Posterior vena cava (tissue), 2 donors: ENCODE results near the gene RTL5. TPM values are rescaled to one million over a fixed set of nuclear protein-coding genes. Genes with fewer than 3 reads are reported as not detected.
"Not testable (repeated sequence)": the region's sequence is repeated elsewhere in the genome, so short reads cannot be mapped to it uniquely, and the experiment has no call there.

Source experiments
- DNase-seq: peaks from one replicate; pipeline ENCODE4 v3.0.0-alpha.2; 2020; ENCODE audit warnings: low spot score
- intact Hi-C, 2 donors: fragments of 100-400 bp; cut with DNase I; formaldehyde crosslinking; loops; one replicate each; pipeline versions ENCODE4 v1.14.1 to v1.14.2; 2022 to 2023
- long read RNA-seq, 2 donors: library from polyadenylated mRNA; unstranded; transcript quantifications; one replicate each; pipeline ENCODE4 v2.0.0, GENCODE V29; 2020 to 2021
- total RNA-seq, 2 donors: library from RNA; stranded (reverse); fragmentation: NEBNext Ultra II Directional; extraction: Animal tissue kit (Norgen Biotek cat#: 25700); gene quantifications; one replicate each; pipeline ENCODE4 v1.2.1, GENCODE V29; 2021
- donor health status: DM: yes; HTN: yes; CAD: no.
- donor health status: DM: yes; HTN: yes; CAD: no.

Gene RTL5
- total RNA-seq = 10 to 100 TPM in 1 of 2 donors, 1 to 10 TPM in 1; 8.9 to 10.7 TPM
- long read RNA-seq, donor 1, full-length matches to known transcripts = 7 of 7 reads
- long read RNA-seq, donor 1, partial matches to known transcripts = 0 of 7 reads
- long read RNA-seq, donor 1, other reads (novel, unspliced or antisense) = 0 of 7 reads
- long read RNA-seq, donor 2, full-length matches to known transcripts = 2 of 3 reads
- long read RNA-seq, donor 2, partial matches to known transcripts = 0 of 3 reads
- long read RNA-seq, donor 2, other reads (novel, unspliced or antisense) = 1 of 3 reads

GRCh38 chrX:72131317-72132294 lies at the start of gene RTL5:
TSS of gene RTL5 (minus strand) at chrX:72131915.
- intact Hi-C loops = no loop called here
- DNase-seq = peak; percentile 94

DNA sequence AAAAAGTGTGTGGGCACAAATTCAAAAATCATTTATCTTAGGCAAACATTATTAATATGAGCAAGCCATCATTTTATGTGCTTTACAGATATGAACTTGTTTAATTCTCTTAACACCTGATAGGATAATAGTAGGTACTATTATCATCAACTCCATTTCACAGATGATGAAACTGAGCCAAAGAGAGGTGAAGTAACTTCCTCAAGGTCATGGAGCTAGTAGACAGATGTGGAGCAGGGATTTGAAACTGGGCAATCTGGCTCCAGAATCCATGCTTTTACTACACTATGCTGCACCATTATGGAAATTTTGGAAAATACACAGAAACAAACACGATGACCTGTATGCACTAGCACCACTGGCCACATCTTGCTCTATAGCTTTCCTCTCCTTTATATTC lies 48.8 kb upstream of the RTL5 start:
- no peak for DNase-seq
- intact Hi-C loops = no loop called here

- intact Hi-C loops = no loop called here
- no peak for DNase-seq
Measured at GRCh38 chrX:72176981-72177380, 45.3 kb upstream of the RTL5 start.

DNA sequence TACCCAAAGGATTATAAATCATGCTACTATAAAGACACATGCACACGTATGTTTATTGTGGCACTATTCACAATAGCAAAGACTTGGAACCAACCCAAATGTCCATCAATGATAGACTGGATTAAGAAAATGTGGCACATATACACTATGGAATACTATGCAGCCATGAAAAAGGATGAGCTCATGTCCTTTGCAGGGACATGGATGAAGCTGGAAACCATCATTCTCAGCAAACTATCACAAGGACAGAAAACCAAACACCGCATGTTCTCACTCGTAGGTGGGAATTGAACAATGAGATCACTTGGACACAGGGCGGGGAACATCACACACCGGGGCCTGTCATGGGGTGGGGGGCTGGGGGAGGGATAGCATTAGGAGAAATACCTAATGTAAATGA lies 44.6 kb upstream of the RTL5 start:
- DNase-seq, intact Hi-C loops: not testable (repeated sequence)

DNA sequence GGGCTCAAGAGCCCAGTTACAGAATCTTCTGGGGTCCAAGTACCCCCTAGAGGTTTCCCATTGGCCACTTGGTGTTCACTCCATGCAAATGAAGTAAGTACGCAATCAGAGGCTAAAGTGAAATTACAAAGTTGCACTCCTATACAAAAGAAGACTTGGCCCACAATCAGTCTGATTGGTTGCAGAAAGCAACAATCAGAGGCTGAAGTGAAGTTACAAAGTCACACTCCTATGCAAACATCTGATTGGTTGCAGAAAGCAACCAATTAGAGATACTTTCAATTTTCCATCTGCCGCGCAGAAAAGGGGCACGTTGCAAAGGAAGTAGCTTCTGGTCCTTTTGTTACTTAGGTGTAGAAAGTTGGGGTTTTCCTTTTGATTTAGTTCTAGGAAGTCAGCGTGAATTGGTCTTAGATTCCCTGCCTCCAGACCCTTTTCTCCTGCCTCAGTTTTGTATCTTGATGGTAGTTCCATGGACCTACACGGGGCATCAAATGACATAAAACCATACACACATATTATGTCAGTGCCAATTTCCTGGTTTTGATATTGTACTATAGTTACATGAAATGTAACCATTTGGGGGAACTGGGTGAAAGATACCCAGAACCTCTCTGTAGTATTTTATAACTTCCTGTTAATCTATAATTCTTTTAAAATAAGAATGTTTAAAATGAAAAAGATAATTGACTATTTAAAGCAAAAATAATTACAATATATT lies 37.5 kb upstream of the RTL5 start:
- intact Hi-C loops = no loop called here
- DNase-seq = no peak

DNA sequence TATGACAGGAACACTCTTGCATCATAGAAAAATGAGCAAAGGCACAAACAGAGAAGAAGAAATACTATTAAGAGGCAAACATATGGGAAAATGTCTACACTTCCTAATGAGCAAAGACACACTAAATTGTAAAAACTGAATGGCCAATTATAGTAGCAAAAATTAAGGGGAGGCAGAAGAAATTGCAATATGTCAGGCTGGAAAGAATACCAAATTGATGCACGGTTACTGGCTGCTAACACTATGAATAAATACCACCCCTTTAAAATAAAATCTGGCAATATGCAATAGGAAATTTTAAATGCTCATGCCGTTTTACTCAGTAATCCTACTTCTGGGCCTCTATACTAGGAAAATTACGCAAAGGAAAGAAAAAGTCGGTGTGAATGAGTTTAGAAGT lies 33.8 kb upstream of the RTL5 start:
- intact Hi-C loops = no loop called here
- no peak for DNase-seq

- no peak for DNase-seq
- intact Hi-C loops = no loop called here
Measured at GRCh38 chrX:72159769-72160168, 28.1 kb upstream of the RTL5 start.

DNA sequence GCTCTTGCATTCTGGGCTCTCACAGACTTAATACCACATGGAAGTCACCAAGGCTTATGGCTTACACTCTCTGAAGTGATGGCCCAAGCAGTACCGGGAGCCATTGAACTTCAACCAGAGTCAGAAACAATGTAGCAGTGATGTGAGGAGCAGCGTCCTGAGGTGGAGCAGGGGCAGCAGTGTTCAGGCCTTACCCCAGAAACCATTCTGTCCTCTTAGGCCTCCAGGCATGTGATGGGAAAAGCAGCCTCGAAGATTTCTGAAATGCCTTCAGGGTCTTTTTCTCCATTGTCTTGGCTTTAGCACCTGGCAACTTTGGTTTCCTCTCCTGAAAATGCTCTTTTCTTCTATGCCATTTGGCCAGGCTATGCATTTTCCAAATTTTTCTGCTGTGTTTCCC lies 27.1 kb upstream of the RTL5 start:
- intact Hi-C loops = no loop called here
- no peak for DNase-seq

DNA sequence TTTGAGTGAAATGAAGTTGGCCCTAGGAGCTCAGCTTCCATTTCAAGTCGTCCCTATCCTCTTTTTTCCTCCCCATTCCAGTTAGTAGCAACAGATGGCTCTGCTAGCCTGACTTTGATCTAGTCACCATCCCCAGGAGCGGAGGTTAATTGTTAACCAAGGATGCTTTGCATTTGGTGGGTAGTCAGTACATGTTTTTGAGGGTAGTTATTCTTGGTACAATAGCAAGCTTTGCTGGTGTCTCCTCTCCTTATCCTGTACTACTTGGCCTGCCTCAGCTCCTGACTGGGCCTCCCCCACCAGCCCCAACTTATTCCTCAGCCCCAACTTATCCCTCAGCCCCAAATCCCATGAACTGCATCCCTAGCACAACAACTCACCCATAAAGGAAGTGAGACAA lies 14.8 kb upstream of the RTL5 start:
- intact Hi-C loops = no loop called here
- no peak for DNase-seq

GRCh38 chrX:72145181-72145580 lies 13.5 kb upstream of the RTL5 start:
- intact Hi-C loops = no loop called here
- DNase-seq = no peak

- no peak for DNase-seq
- intact Hi-C loops = no loop called here
Measured at GRCh38 chrX:72143609-72143907, 11.8 kb upstream of the RTL5 start.

DNA sequence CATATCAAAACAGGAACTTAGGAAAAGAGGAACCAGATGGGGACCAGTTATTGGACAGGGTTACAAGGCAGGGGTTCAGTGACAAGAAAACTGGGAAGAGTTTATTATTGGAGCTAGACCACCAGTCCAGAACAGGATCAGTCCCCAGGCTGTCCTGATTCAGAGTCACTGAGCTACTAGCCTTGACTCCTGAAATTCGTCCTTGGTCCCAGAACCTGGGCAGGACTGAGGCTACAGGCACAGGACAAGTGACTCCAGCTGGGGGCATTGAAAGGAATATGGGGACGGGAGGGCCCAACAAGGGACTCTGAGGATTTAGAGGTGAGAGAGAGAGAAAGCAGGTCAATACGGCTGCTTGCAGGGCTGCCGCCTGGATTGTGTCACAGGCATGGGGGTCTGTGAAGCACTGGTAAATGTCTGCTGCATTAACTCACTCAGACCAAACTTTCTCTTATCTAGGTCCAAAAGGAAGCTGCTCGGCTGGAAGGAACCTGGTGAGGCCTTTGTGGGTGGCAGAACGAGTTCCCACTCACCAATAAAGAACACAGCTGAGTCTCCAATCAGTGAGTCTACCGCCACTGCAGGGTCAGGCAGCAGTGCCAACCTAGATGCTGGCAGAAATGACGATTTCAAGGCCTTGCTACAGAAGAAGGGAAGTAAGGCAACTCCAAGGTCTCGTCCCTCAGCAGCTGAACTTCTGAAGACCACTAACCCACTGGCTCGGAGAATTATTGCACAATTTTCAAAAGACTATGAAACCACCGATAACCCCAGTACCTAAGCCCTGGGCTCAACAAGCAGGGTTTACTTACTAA lies 11.3 kb upstream of the RTL5 start:
- intact Hi-C loops = no loop called here
- no peak for DNase-seq

DNA sequence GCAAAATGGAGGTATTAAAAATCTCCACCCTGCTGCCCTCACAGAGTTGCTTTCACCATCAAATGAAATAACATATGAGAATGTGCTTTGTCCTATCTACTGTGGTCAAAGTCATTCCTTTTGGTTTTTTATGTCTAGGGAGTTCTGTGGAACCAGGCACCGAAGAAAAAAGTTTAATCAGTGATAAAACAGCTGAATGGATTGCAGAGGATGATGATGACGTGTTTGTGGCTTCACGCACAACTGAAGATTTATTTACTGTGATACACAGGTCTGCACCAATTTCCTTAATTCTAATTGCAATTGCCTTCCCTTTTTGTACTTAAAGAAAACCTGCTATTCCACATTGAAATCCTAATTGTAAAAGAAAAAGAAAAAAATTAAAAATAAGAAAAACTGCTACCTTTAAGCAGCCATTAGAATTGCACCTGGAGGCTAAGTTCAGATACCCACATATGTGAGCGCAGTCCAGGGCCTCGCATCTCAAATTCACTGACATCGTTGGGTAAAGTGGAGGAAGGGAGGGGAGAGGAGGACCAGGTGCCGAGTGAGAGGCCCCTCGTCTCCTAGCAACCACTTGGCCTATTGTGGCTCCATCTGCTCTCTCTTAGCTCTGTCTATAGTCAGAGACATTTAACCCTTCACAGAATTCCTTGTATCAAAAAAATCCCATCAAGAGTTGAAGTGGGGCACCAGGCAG lies 10.5 kb upstream of the RTL5 start:
- DNase-seq = no peak
- intact Hi-C loops = no loop called here

- DNase-seq = no peak
- intact Hi-C loops = no loop called here
Measured at GRCh38 chrX:72141372-72142004, 9.8 kb upstream of the RTL5 start.

DNA sequence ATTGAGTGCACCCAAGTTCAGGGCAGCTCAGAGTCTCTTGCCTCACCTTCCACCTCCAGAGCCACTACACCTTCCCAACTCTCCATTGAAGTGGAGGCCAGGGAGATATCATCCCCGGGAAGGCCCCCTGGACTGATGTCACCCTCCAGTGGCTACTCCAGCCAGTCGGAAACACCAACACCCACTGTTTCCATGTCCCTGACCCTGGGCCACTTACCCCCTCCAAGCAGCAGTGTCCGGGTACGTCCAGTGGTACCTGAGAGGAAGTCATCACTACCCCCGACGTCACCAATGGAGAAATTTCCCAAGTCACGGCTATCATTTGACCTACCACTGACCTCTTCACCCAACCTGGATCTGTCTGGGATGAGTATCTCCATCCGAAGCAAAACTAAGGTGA lies 7.8 kb upstream of the RTL5 start:
- intact Hi-C loops = no loop called here
- no peak for DNase-seq

GRCh38 chrX:72137846-72138495 lies 6.3 kb upstream of the RTL5 start:
- no peak for DNase-seq
- intact Hi-C loops = no loop called here

DNA sequence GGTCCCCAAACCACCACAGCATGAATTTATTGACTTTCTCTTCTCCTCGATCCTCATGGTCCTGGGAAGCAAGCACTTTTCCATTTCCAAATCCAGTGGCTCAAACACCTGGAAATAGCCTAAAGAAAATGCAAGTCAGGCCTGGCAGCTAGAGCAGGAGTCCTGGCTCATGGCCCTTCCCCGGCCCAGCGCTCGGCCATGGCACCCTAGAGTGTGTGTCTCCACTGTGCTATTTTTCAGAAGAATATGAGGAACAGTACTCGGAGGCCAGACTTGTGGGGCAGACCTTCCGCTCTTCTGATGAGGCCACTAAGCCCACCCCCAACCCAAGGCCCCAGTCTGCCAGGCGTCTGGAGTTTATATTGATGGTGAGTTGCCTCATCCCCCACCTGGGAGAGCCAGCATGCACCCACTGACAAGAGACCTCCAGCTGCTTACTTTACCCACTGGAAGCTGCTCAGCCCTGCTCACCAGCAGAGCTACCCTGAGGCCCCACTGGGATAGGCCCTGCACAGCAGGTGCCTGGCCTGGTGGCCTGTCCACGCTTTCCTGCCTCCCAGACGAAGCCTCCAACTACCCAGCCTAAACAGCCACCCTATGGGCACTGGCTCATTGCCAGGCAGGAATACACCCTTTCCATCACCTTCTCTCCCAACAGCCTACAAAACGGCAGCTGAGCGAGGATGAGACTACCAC lies 2.3 kb upstream of the RTL5 start:
- DNase-seq = no peak
- intact Hi-C loops = no loop called here
